HG03280 (cell line): ENCODE measurements around the gene GRAMD1B.

Source experiments
- ATAC-seq: cut with Tn5 transposase; IDR thresholded peaks from one replicate; pipeline ENCODE4 v1.9.1; 2021; ENCODE audit warnings: mild to moderate bottlenecking, moderate library complexity; ENCODE audit not compliant: unreplicated experiment

The GRAMD1B gene

DNA sequence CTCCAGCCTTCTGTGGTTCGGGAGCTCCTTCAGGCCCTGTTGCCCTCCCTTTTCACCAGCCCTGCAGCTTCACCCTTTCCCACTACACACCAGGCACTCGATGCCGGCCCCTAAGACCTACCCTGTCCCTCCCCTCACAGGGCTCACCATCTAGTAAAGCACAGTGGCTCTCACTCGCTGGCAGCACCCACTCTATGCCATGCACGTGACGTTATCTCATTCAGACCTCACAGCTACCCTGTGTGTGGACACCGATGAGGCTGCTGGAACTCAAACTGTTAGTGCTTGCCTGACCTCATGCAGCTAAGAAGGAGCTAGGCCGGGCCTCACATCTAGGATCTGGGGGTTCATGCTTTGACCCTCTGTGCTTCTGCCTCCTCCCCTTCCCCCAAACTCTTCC lies 178.9 kb downstream of the GRAMD1B start:
- ATAC-seq = no peak

GRCh38 chr11:123611698-123612097 lies 181.6 kb downstream of the GRAMD1B start:
- no peak for ATAC-seq

DNA sequence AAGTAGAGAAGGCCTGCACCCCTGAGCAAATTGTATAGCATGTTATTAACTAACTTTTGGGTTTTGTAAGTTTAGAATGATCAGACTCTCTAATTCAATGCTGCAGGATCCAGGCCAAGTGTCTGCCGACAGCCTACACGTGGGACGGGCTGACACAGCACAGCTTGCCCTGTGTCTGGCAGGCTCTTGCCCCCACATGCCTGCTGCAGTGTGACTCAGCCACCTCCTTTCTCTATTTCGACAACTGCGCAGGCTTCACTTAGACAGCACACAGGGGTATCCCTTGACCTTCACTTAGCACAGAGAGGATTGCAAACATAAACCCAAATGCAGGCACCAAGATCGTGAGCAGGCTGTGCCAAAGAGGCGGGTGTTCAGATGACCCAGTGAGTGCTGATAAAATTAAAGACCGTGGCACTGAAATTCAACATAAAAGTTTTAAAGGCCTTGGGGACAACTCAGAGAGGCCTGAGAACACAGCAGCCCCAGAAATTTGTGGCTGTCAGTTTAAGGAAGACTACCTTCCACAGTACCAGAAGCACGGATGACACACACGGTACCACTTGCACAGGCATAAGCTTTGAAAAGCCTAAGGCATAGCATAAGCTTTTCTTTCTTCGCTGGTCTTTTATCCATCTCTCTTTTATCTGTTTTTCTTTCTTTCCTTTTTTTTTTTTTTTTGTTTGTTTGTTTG lies 186.6 kb downstream of the GRAMD1B start:
- ATAC-seq = no peak

GRCh38 chr11:123622576-123622975 lies 192.5 kb downstream of the GRAMD1B start:
- no peak for ATAC-seq

GRCh38 chr11:123624974-123625373 lies 194.9 kb downstream of the GRAMD1B start:
- ATAC-seq = no peak

DNA sequence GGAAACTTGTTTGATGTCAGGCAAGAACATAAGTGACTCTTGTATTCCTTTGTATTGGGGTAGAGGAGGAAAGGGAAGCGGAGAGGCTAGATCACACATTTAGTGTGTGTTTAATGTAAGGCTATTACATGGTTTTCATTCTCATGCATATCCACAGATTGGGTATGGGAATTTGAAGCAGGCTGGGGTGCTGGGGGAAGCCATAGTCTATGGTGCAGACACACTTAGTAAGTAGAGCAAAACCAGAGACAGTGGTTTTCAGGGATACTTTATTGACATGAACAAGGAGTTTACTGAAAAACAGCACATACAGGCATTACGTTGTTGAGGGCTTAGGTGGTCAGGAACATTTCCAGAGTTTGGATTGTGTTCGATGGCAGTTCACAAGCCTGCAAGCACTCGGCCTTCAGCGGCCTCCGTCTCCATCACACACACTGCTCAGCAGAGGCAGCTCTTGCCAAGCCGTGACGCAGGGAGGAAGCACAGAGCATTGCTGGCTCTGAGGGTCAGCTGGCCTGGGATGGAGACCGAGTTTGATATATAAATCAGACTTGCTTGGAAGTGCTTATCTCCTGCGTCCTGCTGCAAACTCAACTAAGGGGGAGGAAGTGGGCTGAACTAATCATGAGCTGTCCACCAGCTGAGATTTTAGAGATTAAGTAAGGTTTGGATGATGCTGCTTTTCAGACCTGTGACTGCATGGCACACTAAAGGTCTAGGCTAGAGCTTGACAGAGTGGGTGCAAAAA lies 199.0 kb downstream of the GRAMD1B start:
- no peak for ATAC-seq

DNA sequence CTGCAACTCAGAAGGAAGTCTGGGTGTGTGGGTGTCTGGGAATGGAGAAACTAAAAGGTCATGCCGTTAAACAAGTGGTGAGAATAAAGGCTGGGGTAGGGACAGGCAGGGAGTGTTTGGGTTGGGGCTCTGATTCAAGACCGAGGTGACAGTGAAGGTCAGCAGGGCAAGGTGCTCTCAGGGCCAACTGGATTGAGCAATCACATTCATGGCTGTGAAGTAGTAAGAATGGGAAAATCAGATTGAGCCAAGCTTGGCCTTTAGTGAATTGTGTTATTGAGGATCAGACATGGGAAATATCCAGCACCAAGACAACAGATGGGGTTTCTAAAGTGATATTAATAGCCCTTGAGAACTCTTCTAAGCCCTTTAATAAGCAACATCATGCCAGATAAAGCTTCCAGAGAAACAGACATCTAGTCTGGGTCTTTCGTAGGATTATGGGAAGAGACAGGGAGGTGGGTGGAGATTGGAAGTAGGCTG lies 200.1 kb downstream of the GRAMD1B start:
- ATAC-seq = no peak

DNA sequence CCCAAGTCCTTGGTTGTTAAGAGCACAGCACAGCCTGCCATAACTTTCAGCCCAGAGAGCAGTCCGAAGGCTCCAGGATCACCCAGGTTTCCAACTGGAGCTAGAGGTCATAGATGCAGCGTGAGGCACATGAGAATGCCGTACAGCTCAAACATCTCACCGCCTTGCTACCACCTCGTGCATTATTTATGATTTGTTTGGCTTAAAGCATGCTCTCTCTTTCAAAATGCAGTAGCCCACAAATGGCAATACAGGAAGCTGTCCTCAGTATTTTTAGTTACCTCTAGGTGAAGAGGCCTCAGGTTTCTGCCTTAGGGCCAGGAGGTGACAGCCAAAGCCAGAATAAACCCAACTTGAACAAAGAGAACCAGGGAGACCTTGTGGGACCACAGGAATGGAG lies 210.0 kb downstream of the GRAMD1B start:
- ATAC-seq = no peak

DNA sequence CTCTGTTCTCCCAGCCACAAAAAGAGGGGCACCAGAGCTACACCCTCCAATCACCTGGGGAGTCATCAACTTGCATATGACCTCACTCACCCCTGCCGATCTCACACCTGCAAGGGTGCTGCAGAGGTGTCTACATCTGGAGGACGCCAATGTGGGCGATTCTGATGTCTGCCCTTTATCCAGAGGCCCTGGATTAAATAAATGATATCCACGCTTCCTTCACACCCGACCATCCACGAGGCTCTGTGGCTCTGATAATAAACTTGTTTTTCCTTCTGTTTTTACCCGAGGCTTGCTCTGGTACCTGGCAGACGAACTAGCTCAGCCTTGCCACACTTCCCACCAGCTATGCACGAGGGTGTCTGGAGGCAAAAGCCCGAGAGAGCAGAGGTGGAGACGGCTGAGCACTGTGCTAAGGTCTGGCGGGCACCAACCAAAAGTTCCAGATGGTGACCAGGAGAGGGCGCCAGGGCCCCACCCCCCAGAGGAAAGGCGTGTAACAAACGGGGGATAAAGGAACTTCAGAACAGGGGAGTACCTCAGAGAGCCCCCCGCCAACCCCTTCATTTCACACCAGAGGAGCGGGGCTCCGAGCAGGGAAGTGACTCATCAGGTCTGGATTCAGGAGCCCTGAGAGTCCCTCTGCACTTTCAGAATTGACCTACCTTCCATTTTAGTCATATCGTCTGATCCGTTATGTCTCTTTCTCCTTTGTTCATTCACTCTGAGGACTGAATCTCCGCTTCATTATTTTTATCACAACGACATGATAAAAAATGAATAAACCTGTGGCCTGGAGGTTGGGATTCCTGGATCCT lies 210.8 kb downstream of the GRAMD1B start:
- peak; percentile 79 for ATAC-seq

- no peak for ATAC-seq
Measured at GRCh38 chr11:123641495-123641840, 211.4 kb downstream of the GRAMD1B start.

DNA sequence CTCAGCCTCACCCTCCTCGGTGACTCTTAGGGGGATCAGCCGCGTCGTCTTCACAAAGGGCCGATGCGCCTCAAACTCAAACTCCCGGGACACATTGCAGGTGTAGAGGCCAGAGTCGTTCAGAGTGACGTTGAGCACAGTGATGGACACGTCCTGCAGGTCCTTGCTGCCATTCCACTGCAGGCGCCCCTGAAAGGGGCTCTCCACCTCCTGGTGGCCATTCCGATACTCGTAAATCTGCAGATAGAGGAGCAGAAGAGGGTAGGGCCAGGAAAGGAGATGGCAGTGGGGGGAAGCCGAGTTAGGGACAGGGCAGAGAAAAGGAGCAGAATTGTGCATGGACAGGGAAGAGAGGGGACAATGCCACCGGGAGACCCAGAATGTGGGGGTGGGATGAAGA lies 212.4 kb downstream of the GRAMD1B start:
- ATAC-seq = no peak

DNA sequence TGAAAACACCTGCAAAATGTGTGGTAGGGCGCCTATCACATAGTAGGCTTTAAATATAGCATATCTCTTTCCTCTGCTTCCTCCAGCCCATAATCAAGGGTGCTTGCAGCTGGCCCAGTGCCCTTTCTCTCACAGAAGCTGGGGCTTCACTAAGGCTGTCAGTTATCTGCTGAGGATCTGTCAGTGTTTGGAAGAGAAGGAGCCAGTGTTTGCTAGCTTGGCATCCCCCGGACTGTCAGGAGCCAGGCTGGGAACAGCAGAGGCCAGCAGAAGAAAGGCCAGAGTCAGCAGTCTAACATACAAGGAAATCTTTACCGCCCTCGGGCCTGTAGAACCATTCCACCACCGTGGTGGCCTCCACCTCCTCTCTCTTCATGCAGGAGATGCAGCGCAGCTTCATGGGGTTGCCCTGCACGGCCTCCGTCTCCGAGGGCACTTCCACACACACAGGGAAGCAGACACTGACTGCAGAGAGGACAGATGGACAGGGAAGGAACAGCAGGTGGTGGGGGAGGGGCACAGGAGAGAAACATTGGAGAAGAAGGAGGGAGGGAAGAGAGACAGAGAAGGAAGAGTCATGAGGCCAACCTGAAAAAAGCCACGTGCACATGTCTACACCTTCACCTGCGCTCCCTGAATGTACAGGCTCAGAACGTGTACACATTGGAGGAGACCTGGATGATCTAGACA lies 215.4 kb downstream of the GRAMD1B start:
- no peak for ATAC-seq

DNA sequence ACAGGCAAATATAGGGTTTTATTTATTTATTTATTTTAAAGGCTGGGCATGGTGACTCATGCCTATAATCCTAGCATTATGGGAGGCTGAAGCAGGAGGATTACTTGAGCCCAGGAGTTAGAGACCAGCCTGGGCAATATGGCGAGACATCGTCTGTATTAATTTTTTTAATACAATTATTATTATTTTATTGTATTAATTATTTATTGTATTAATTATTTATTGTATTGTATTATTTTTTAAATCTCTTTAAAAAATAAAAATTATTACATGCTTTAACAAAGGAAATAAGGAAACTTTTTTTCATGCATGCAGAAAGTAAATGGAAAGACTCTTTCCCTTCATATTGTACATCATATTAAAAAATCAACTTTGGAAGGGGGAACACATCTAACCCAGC lies 220.8 kb downstream of the GRAMD1B start:
- ATAC-seq = no peak

- ATAC-seq = no peak
Measured at GRCh38 chr11:123652599-123652998, 222.5 kb downstream of the GRAMD1B start.

GRCh38 chr11:123653483-123653826 lies 223.4 kb downstream of the GRAMD1B start:
- ATAC-seq = no peak

DNA sequence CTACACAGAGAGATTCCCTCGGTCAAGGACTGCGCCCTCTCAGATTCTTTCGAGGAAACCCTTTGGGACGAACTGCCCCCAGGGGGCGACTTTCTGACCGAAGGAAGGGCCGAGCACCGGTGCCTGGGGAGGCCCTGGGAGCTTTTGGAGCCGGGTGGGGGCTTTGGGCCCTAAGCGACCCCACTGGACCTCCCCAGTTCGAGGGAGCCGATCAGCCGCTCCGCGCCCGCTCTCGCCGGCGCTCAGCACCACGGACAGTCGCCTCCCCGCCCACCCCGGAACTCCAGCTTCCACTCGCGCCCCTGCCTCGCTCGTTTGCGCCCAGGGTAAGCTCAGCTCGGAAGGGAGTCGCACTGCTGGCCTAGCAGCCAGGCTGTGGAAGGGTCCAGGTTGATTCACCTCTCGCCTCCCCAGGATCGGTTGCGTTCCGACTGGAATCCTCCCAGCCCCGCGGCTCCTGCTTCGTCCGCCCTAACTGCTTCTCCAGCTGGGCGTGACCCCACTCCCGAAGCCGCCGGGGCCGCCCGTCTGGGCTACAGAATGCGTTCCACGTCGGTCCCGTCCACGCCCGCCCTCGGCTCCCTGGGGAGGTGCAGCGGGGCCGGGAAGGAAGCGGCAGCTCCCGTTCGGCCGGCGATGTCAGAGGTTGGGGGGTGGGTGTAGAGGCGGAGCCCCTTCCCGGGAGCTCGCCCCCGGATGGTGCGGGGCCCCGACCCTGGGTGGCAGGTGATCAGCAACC lies 223.9 kb downstream of the GRAMD1B start:
- ATAC-seq = no peak

DNA sequence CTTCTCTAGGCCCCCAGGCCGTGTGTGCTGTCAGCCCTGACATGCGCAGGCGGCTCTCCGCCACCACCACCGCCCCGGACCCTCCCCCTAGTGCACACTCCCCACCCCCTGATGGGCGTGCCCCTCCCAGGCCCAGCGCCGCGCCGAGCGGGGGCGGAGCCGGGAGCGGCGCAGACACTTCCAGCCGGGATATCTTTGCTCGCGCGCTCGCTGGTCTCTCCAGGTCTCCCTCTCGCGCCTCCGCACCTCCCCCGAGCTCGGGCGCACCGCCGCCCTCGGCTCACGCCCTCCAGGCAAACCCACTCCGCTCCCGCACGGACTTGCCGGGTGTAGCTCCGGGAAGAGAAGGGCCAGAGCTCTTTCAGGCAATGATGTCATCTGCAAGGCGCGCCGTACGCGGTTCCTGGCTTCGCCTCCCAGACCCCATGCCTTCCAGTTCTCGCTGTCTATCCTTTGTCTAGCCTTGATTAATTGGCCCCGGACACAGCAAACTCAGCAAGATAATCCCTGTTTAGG lies 224.6 kb downstream of the GRAMD1B start, which contains the start of gene SCN3B:
Gene SCN3B (minus strand): TSS at position 59 of the 516 bp plus-strand sequence. CDS start 823 bp downstream, outside the sequence.
- no peak for ATAC-seq

- no peak for ATAC-seq
Measured at GRCh38 chr11:123659311-123659710, 229.2 kb downstream of the GRAMD1B start.

DNA sequence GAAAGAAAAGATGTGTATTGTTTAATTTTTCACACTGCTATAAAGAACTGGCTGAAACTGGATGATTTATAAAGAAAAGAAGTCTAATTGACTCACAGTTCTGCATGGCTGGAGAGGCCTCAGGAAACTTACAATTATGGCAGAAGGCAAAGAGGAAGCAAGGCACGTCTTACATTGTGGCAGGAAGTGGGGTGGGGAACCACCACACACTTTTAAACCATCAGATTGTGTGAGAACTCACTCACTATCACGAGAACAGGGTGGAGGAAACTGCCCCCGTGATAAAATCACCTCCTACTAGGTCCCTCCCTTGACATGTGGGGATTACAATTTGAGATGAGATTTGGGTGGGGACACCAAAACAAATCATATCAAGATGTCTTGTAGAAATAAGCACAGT lies 229.9 kb downstream of the GRAMD1B start:
- peak; percentile 50 for ATAC-seq

DNA sequence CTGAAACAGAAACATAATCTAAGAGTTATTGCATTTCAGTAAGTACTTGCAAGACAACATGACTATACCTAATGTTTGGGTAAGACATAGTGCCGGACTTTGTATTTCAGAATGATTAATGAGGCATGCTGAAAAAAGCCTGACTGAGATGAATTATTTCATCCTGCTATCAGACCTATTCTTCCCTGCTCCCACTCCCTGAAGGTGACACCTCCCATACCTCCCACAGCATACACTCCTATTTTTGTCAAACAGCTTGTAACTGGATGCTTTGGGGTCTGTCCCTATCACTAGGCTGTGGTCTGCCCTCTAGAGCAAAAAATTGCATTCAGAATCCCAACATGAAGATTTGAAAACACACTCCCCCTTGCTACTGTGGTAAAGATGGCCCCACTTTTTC lies 235.2 kb downstream of the GRAMD1B start:
- no peak for ATAC-seq
